K562 (cell line): ENCODE results near the gene SHBG. TPM values are rescaled to one million over a fixed set of nuclear protein-coding genes. Genes with fewer than 3 reads are reported as not detected.

Experiments used
- AFF1 ChIP-seq, 2 experiments: fragments of 450-650 bp; IDR thresholded peaks; 2 replicates each; pipeline ENCODE4 v1.6.1; 2018; ENCODE audit warnings: mild to moderate bottlenecking in 2 of 2, low read depth in 1 of 2; ENCODE audit not compliant: partially characterized antibody in 2 of 2
- EHMT2 ChIP-seq: fragments of 450-650 bp; IDR thresholded peaks from 2 replicates; pipeline ENCODE4 v1.6.1; 2018; ENCODE audit warnings: antibody characterized with exemption
- HMGN3 ChIP-seq: IDR thresholded peaks from 2 replicates; pipeline ENCODE4 v1.6.1; 2011; ENCODE audit warnings: borderline replicate concordance, low read depth, mild to moderate bottlenecking, mixed read lengths, low read length; ENCODE audit not compliant: insufficient read length; ENCODE audit errors: extremely low read depth
- HMGXB4 ChIP-seq: sonication (generic); formaldehyde crosslinking; IDR thresholded peaks from 2 replicates; pipeline ENCODE4 v1.8.1; 2023; ENCODE audit warnings: mild to moderate bottlenecking, missing genetic modification reagents
- PBX2 ChIP-seq, 2 experiments: IDR thresholded peaks in 1 of 2; conservative IDR thresholded peaks in 1 of 2; 2 replicates each; pipeline ENCODE4 v1.6.1; 2016; ENCODE audit warnings: low read depth in 2 of 2, mild to moderate bottlenecking in 1 of 2, missing compliant biosample characterization in 1 of 2, missing genetic modification characterization in 1 of 2, moderate library complexity in 1 of 2
- PHB ChIP-seq: fragments of 250-450 bp; sonication (Bioruptor Pico); IDR thresholded peaks from 2 replicates; pipeline ENCODE4 v1.5.0; 2021
- RAD51 ChIP-seq: fragments of 450-650 bp; IDR thresholded peaks from 2 replicates; pipeline ENCODE4 v1.7.1; 2016; ENCODE audit warnings: low read depth, mild to moderate bottlenecking, borderline replicate concordance
- RBM17 ChIP-seq: fragments of 200-400 bp; formaldehyde crosslinking; IDR thresholded peaks from 2 replicates; pipeline ENCODE4 v1.6.1; 2017; ENCODE audit warnings: low read depth, mild to moderate bottlenecking, low read length, borderline replicate concordance
- SREBF2 ChIP-seq: sonication (generic); formaldehyde crosslinking; IDR thresholded peaks from 2 replicates; pipeline ENCODE4 v1.4.0; 2020; ENCODE audit warnings: mild to moderate bottlenecking, missing genetic modification reagents
- ZBTB11 ChIP-seq, 3 experiments: fragments of 200-800 bp in 1 of 3; fragments of 250-450 bp in 1 of 3; fragments of 450-650 bp in 1 of 3; sonication (Bioruptor Pico) in 1 of 3; sonication (Bioruptor generic) in 1 of 3; formaldehyde crosslinking in 1 of 3; IDR thresholded peaks; 2 replicates each; pipeline versions ENCODE4 v1.6.1 to v1.8.0; 2016 to 2022; ENCODE audit warnings: mild to moderate bottlenecking in 2 of 3, missing genetic modification characterization in 2 of 3, missing compliant biosample characterization in 1 of 3, moderate library complexity in 1 of 3
- ZBTB17 ChIP-seq: fragments of 450-650 bp; formaldehyde crosslinking; IDR thresholded peaks from 2 replicates; pipeline ENCODE4 v1.4.0; 2020; ENCODE audit warnings: mild to moderate bottlenecking
- ZNF140 ChIP-seq: fragments of 250-450 bp; sonication (Bioruptor Pico); IDR thresholded peaks from 2 replicates; pipeline ENCODE4 v1.8.0; 2021; ENCODE audit warnings: moderate library complexity, mild to moderate bottlenecking, inconsistent platforms
- ZNF174 ChIP-seq: fragments of 250-450 bp; sonication (Bioruptor Pico); IDR thresholded peaks from 2 replicates; pipeline ENCODE4 v1.4.0; 2020; ENCODE audit warnings: mild to moderate bottlenecking
- ZNF311 ChIP-seq: fragments of 250-450 bp; sonication (Bioruptor Pico); IDR thresholded peaks from 2 replicates; pipeline ENCODE4 v1.4.0; 2020; ENCODE audit warnings: mild to moderate bottlenecking, moderate library complexity
- ZNF644 ChIP-seq: fragments of 200-800 bp; sonication (Bioruptor generic); IDR thresholded peaks from 2 replicates; pipeline ENCODE4 v1.6.1; 2016; ENCODE audit warnings: low read depth, missing genetic modification characterization, missing compliant biosample characterization
- polyA plus RNA-seq, 8 experiments: library from polyadenylated mRNA; depleted of rRNA in 4 of 8; stranded (reverse) in 5 of 8; unstranded in 3 of 8; fragments of >200 nt; fragmentation: Nextera tagmentation in 2 of 8; fragmentation: Illumina TruSeq in 1 of 8; extraction: Ambion mirVana in 2 of 8; extraction: Trizol in 1 of 8; gene quantifications; 2 replicates each; pipeline versions ENCODE4 v1.2.1 to v1.2.3, GENCODE V29; 2011 to 2014; ENCODE audit warnings: inconsistent platforms in 1 of 8, missing spikeins in 1 of 8
- total RNA-seq, 7 experiments: library from RNA; depleted of rRNA in 6 of 7; stranded (reverse); fragments of >200 nt in 6 of 7; fragmentation: Illumina TruSeq in 2 of 7; extraction: Trizol in 2 of 7; gene quantifications; 2 replicates each; pipeline versions ENCODE4 v1.2.1 to v1.2.3, GENCODE V29; 2011 to 2021; ENCODE audit warnings: low replicate concordance in 1 of 7

Gene SHBG
- total and polyA plus RNA-seq, 9 of the 15 experiments (the other 6 are each of a cell fraction or from before 2014, with no cell fraction given), result not detected

GRCh38 chr17:7650509-7651096 is 20.7 kb downstream of the SHBG start, which contains the start of gene ATP1B2 (continued):
- no peak for TF ChIP-seq PBX2 (CRISPR knock-in tag; IDR thresholded peaks at IDR 0.05; ENCODE audit: low read depth)
- no peak for TF ChIP-seq PBX2 (tag; conservative IDR thresholded peaks at IDR 0.05; ENCODE audit: low read depth)
- no peak for TF ChIP-seq ZBTB17 (CRISPR knock-in tag)
- TF ChIP-seq EHMT2, result no peak
- TF ChIP-seq ZNF311 (CRISPR knock-in tag), result no peak
- no peak for TF ChIP-seq PHB
- no peak for TF ChIP-seq ZNF174 (CRISPR knock-in tag)
- no peak for TF ChIP-seq ZNF644 (tag)
- TF ChIP-seq ZNF140, result no peak
- TF ChIP-seq HMGN3, result peak; percentile 26
- no peak for TF ChIP-seq HMGXB4
- no peak for TF ChIP-seq RAD51
- TF ChIP-seq ZBTB11 (CRISPR knock-in tag; IDR thresholded peaks at IDR 0.05), result no peak
- no peak for TF ChIP-seq RBM17
- no peak for TF ChIP-seq SREBF2
- no peak for TF ChIP-seq AFF1 (IDR thresholded peaks at IDR 0.05; ENCODE audit: low read depth in 1 of 2, partially characterized antibody in 2 of 2)
